Measurements from ENCODE around the gene SERPINA10.

DNA sequence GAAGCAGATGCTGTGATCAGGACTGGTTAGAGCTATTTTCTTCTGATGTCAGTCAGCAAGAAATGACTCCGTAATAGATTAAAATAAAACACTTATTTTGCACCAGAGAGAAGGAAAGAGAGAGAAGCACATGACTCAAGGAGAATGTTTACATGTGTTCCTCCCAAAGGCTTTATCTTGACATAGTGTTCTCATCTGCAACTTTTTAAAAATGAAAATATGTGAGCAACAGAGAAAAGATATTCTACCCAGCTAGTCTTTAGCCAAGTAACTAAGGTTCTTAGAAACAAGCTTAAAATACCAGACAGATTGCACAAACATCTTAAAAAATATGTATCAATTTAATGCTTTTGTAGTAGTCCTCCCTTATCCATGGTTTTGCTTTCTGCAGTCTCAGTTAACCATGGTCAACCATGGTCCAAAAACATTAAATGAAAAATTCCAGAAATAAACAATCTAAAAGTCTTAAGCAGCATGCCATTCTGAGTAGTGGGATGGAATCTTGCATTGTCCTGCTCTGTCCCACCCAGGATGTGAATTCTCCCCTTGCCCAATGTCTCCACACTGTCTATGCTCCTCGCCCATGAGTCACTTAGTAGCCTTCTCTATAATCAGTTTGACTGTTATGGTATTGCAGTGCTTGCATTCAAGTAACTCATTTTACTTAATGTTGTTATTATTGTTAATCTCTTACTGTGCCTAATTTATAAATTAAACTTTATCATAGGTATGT is 9.9 kb downstream of the SERPINA10 start:
- TF ChIP-seq, protein P1, sequence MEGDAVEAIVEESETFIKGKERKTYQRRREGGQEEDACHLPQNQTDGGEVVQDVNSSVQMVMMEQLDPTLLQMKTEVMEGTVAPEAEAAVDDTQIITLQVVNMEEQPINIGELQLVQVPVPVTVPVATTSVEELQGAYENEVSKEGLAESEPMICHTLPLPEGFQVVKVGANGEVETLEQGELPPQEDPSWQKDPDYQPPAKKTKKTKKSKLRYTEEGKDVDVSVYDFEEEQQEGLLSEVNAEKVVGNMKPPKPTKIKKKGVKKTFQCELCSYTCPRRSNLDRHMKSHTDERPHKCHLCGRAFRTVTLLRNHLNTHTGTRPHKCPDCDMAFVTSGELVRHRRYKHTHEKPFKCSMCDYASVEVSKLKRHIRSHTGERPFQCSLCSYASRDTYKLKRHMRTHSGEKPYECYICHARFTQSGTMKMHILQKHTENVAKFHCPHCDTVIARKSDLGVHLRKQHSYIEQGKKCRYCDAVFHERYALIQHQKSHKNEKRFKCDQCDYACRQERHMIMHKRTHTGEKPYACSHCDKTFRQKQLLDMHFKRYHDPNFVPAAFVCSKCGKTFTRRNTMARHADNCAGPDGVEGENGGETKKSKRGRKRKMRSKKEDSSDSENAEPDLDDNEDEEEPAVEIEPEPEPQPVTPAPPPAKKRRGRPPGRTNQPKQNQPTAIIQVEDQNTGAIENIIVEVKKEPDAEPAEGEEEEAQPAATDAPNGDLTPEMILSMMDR (IDR thresholded peaks at IDR 0.05), result no peak
- TF ChIP-seq ZFX (IDR thresholded peaks at IDR 0.05; ENCODE audit: borderline replicate concordance), result no peak
